ENCODE measurements around the gene TLDC2.
"Not testable (repeated sequence)": the region's sequence is repeated elsewhere in the genome, so short reads cannot be mapped to it uniquely, and the experiment has no call there.

TLDC2 gene

GRCh38 chr20:36927704-36928103 lies 51.8 kb downstream of the TLDC2 start:
- POLR2A ChIA-PET: no interaction called here
- no peak for DNase-seq (ENCODE audit: extremely low spot score)
- CTCF ChIA-PET: no interaction called here
- TF ChIP-seq CTCF (IDR thresholded peaks at IDR 0.05; ENCODE audit: control extremely low read depth, extremely low read depth, low read depth, missing control alignments): no peak

- TF ChIP-seq CTCF (IDR thresholded peaks at IDR 0.05; ENCODE audit: control extremely low read depth, extremely low read depth, low read depth, missing control alignments): no peak
- no peak for DNase-seq (ENCODE audit: extremely low spot score)
- ChIA-PET CTCF (no interaction called here), POLR2A (no interaction called here)
Measured at GRCh38 chr20:36929290-36929689, 53.4 kb downstream of the TLDC2 start.

GRCh38 chr20:36929691-36930090 lies 53.8 kb downstream of the TLDC2 start:
- no peak for TF ChIP-seq CTCF (IDR thresholded peaks at IDR 0.05; ENCODE audit: control extremely low read depth, extremely low read depth, low read depth, missing control alignments)
- ChIA-PET CTCF (interaction anchor here (4.2 kb wide), 1 partner anchor 9 kb away, joined by 18 read pairs; no protein-coding TSS in a partner anchor), POLR2A (no interaction called here)
- DNase-seq (ENCODE audit: extremely low spot score): no peak

- POLR2A ChIA-PET; DNase-seq (ENCODE audit: extremely low spot score): not testable (repeated sequence)
- CTCF ChIA-PET: interaction anchor here (4.2 kb wide), 1 partner anchor 11 kb away, joined by 18 read pairs; no protein-coding TSS in a partner anchor
Measured at GRCh38 chr20:36932067-36932466, 56.1 kb downstream of the TLDC2 start.

GRCh38 chr20:36932476-36933426 lies 56.8 kb downstream of the TLDC2 start:
- ChIA-PET CTCF (interaction anchor here (1.3 to 4.2 kb wide), 3 partner anchors 10 to 46 kb away, joined by 3 to 18 read pairs (median 3); no protein-coding TSS in a partner anchor), POLR2A (no interaction called here)
- no peak for DNase-seq (ENCODE audit: extremely low spot score)
- TF ChIP-seq CTCF (IDR thresholded peaks at IDR 0.05; ENCODE audit: control extremely low read depth, extremely low read depth, low read depth, missing control alignments): no peak

GRCh38 chr20:36933571-36933970 lies 57.6 kb downstream of the TLDC2 start:
- ChIA-PET CTCF (interaction anchor here (1.3 to 4.2 kb wide), 3 partner anchors 9 to 47 kb away, joined by 3 to 18 read pairs (median 3); no protein-coding TSS in a partner anchor), POLR2A (interaction anchor here (0.7 kb wide), 1 partner anchor 1191 kb away, joined by 3 read pairs; no protein-coding TSS in a partner anchor)
- DNase-seq (ENCODE audit: extremely low spot score): not testable (repeated sequence)

- POLR2A ChIA-PET: no interaction called here
- no peak for DNase-seq (ENCODE audit: extremely low spot score)
- TF ChIP-seq CTCF (IDR thresholded peaks at IDR 0.05; ENCODE audit: control extremely low read depth, extremely low read depth, low read depth, missing control alignments): no peak
- CTCF ChIA-PET: interaction anchor here (1.4 to 3.2 kb wide), 2 partner anchors 17 to 128 kb away, joined by 3 to 15 read pairs; no protein-coding TSS in a partner anchor
Measured at GRCh38 chr20:36936341-36936740, 60.4 kb downstream of the TLDC2 start.

- POLR2A ChIA-PET; DNase-seq (ENCODE audit: extremely low spot score): not testable (repeated sequence)
- CTCF ChIA-PET: interaction anchor here (1.4 to 3.2 kb wide), 2 partner anchors 18 to 128 kb away, joined by 3 to 15 read pairs; no protein-coding TSS in a partner anchor
Measured at GRCh38 chr20:36936761-36937401, 60.9 kb downstream of the TLDC2 start.

Data from GM10248 (cell line).